Loucy (cell line): ENCODE results near the gene WDR43.

Experiments used
- H2AFZ ChIP-seq: fragments of 200-600 bp; sonication (generic); 2 replicates; pipeline ENCODE4 v1.6.0; 2016; ENCODE audit warnings: antibody characterized with exemption, mild to moderate bottlenecking, low read length, moderate library complexity
- H3F3A ChIP-seq: fragments of 200-600 bp; 2 replicates; pipeline ENCODE4 v1.6.0; 2016; ENCODE audit warnings: antibody characterized with exemption, low read depth, mild to moderate bottlenecking
- H3K27me3 ChIP-seq: fragments of 200-600 bp; sonication (generic); 2 replicates; pipeline ENCODE4 v1.6.1; 2014; ENCODE audit warnings: low read length, mild to moderate bottlenecking; ENCODE audit not compliant: insufficient read depth, poor library complexity, severe bottlenecking
- H3K36me3 ChIP-seq: fragments of 200-600 bp; sonication (generic); 2 replicates; pipeline ENCODE4 v1.6.1; 2016; ENCODE audit warnings: low read length; ENCODE audit not compliant: insufficient read depth
- H3K4me1 ChIP-seq: fragments of 200-600 bp; sonication (generic); 2 replicates; pipeline ENCODE4 v1.5.1; 2014; ENCODE audit warnings: low read length, mild to moderate bottlenecking; ENCODE audit not compliant: insufficient read depth, poor library complexity, severe bottlenecking
- H3K4me2 ChIP-seq: fragments of 200-600 bp; sonication (generic); 2 replicates; pipeline ENCODE4 v1.6.0; 2014; ENCODE audit warnings: antibody characterized with exemption, low read length, low read depth, mild to moderate bottlenecking; ENCODE audit not compliant: poor library complexity, severe bottlenecking
- H3K4me3 ChIP-seq: fragments of 200-600 bp; sonication (generic); 2 replicates; pipeline ENCODE4 v1.5.1; 2014; ENCODE audit warnings: low read length, mild to moderate bottlenecking, mixed read lengths; ENCODE audit not compliant: poor library complexity, severe bottlenecking
- H3K79me2 ChIP-seq: fragments of 200-600 bp; sonication (generic); 2 replicates; pipeline ENCODE4 v1.6.1; 2014; ENCODE audit warnings: low read length; ENCODE audit not compliant: insufficient read depth
- H3K9ac ChIP-seq: fragments of 200-600 bp; sonication (generic); 2 replicates; pipeline ENCODE4 v1.6.0; 2014; ENCODE audit warnings: mild to moderate bottlenecking, low read depth, low read length, moderate library complexity; ENCODE audit not compliant: poor library complexity, severe bottlenecking
- H3K9me2 ChIP-seq: fragments of 200-600 bp; sonication (generic); replicated peaks from 2 replicates; pipeline ENCODE4 v1.6.1; 2016; ENCODE audit warnings: low read depth, low read length, mixed read lengths
- H3K9me3 ChIP-seq: fragments of 200-600 bp; sonication (generic); 2 replicates; pipeline ENCODE4 v1.6.1; 2014; ENCODE audit warnings: mild to moderate bottlenecking, antibody characterized with exemption, low read length, low read depth; ENCODE audit not compliant: insufficient read depth
- H4K20me1 ChIP-seq: fragments of 200-600 bp; sonication (generic); 2 replicates; pipeline ENCODE4 v1.6.0; 2014; ENCODE audit warnings: antibody characterized with exemption, low read length, mild to moderate bottlenecking; ENCODE audit not compliant: insufficient read depth, poor library complexity, severe bottlenecking
- CTCF ChIP-seq: fragments of 200-600 bp; sonication (generic); conservative IDR thresholded peaks from 2 replicates; pipeline ENCODE4 v1.5.1; 2014; ENCODE audit warnings: mild to moderate bottlenecking, antibody characterized with exemption, low read length
- EZH2phosphoT487 ChIP-seq: fragments of 200-600 bp; IDR thresholded peaks from 2 replicates; pipeline ENCODE4 v1.6.1; 2018; ENCODE audit warnings: antibody characterized with exemption, mild to moderate bottlenecking, moderate library complexity, borderline replicate concordance

The WDR43 gene

GRCh38 chr2:28927469-28927868, 33.0 kb downstream of the WDR43 start:
- no peaks in the 10 kb centered on the region for H3K4me1 ChIP-seq
- no peak overlapping the region for H3K4me2 ChIP-seq
- no peaks in the 10 kb centered on the region for H3K79me2 ChIP-seq
- TF ChIP-seq CTCF: no peak
- no peak for TF ChIP-seq EZH2phosphoT487
- no peak overlapping the region for H3K9ac ChIP-seq
- no peaks in the 10 kb centered on the region for H3K27me3 ChIP-seq
- H3K36me3 ChIP-seq: peaks cover 99% of the 10 kb centered on the region
- H4K20me1 ChIP-seq: no peaks in the 10 kb centered on the region
- no peaks in the 10 kb centered on the region for H3K9me3 ChIP-seq
- no peaks in the 10 kb centered on the region for H3F3A ChIP-seq
- no peaks in the 10 kb centered on the region for H3K9me2 ChIP-seq
- no peak overlapping the region for H2AFZ ChIP-seq
- no peak overlapping the region for H3K4me3 ChIP-seq

GRCh38 chr2:28927878-28928277, 33.4 kb downstream of the WDR43 start:
- Histone ChIP-seq H3K9me3 (no peaks in the 10 kb centered on the region), H4K20me1 (no peaks in the 10 kb centered on the region), H2AFZ (no peak overlapping the region), H3K79me2 (no peaks in the 10 kb centered on the region), H3K27me3 (no peaks in the 10 kb centered on the region), H3K36me3 (peaks cover 98% of the 10 kb centered on the region), H3K9me2 (no peaks in the 10 kb centered on the region), H3K4me1 (no peaks in the 10 kb centered on the region), H3K9ac (no peak overlapping the region), H3K4me3 (no peak overlapping the region), H3K4me2 (no peak overlapping the region), H3F3A (no peaks in the 10 kb centered on the region)
- TF ChIP-seq CTCF: no peak
- no peak for TF ChIP-seq EZH2phosphoT487

DNA sequence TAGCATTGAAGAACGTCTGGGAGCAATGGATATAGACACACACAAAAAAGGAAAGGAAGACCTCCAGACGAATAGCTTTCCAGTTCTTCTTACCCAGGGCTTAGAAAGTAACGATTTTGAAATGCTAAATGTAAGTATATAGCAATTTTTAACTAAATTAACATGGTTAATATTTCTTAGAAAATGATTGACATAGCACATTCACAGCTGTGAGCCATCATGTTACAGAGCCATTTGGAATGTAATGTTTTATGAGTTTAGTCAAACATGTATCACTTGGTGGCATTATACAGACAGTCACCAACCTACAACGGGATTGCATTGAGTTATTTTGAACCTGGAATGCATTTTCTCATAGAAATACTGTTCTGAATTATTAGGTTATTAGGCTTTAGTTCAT, 35.1 kb downstream of the WDR43 start:
- Histone ChIP-seq H3K36me3 (peaks cover 98% of the 10 kb centered on the region), H3F3A (no peaks in the 10 kb centered on the region), H3K4me2 (no peak overlapping the region), H3K9me2 (no peaks in the 10 kb centered on the region), H4K20me1 (no peaks in the 10 kb centered on the region), H3K4me1 (no peaks in the 10 kb centered on the region), H3K79me2 (no peaks in the 10 kb centered on the region), H3K27me3 (no peaks in the 10 kb centered on the region), H3K4me3 (no peak overlapping the region), H3K9ac (no peak overlapping the region), H2AFZ (no peak overlapping the region), H3K9me3 (no peaks in the 10 kb centered on the region)
- no peak for TF ChIP-seq EZH2phosphoT487
- no peak for TF ChIP-seq CTCF
